HEK293 (cell line): ENCODE results near the gene VEPH1.

Experiments
- ATF2 ChIP-seq: fragments of 450-650 bp; formaldehyde crosslinking; IDR thresholded peaks from 2 replicates; pipeline ENCODE4 v1.5.1; 2016; ENCODE audit warnings: missing biosample characterization, missing genetic modification characterization, low read depth
- REST ChIP-seq: fragments of 450-650 bp; formaldehyde crosslinking; IDR thresholded peaks from 2 replicates; pipeline ENCODE4 v1.5.1; 2016; ENCODE audit warnings: missing biosample characterization, missing genetic modification characterization
- TCF7L2 ChIP-seq: IDR thresholded peaks from 2 replicates; pipeline ENCODE4 v1.6.1; 2011; ENCODE audit warnings: low read depth, mild to moderate bottlenecking, inconsistent platforms, low read length, moderate library complexity, borderline replicate concordance
- YY1 ChIP-seq: fragments of 450-650 bp; formaldehyde crosslinking; IDR thresholded peaks from 2 replicates; pipeline ENCODE4 v1.5.1; 2018; ENCODE audit warnings: missing biosample characterization, missing genetic modification characterization
- ZFP41 ChIP-seq: fragments of 450-650 bp; formaldehyde crosslinking; IDR thresholded peaks from 2 replicates; pipeline ENCODE4 v1.5.1; 2016; ENCODE audit warnings: missing biosample characterization, missing genetic modification characterization, borderline replicate concordance
- ZNF114 ChIP-seq: fragments of 450-650 bp; formaldehyde crosslinking; IDR thresholded peaks from 2 replicates; pipeline ENCODE4 v1.5.0; 2017; ENCODE audit warnings: missing biosample characterization, missing genetic modification characterization
- ZNF140 ChIP-seq: fragments of 450-650 bp; formaldehyde crosslinking; IDR thresholded peaks from 2 replicates; pipeline ENCODE4 v1.5.1; 2016; ENCODE audit warnings: missing biosample characterization, missing genetic modification characterization
- ZNF23 ChIP-seq: fragments of 450-650 bp; formaldehyde crosslinking; IDR thresholded peaks from 2 replicates; pipeline ENCODE4 v1.5.1; 2016; ENCODE audit warnings: missing biosample characterization, missing genetic modification characterization, borderline replicate concordance
- ZNF26 ChIP-seq: fragments of 450-650 bp; formaldehyde crosslinking; IDR thresholded peaks from 2 replicates; pipeline ENCODE4 v1.5.1; 2016; ENCODE audit warnings: missing biosample characterization, missing genetic modification characterization
- ZNF692 ChIP-seq: fragments of 450-650 bp; formaldehyde crosslinking; IDR thresholded peaks from 2 replicates; pipeline ENCODE4 v1.5.1; 2016; ENCODE audit warnings: missing biosample characterization, missing genetic modification characterization
- TF ChIP-seq, protein P1 (sequence below): fragments of 450-650 bp; formaldehyde crosslinking; IDR thresholded peaks from 2 replicates; pipeline ENCODE4 v1.5.1; 2016; ENCODE audit warnings: missing biosample characterization, missing genetic modification characterization

DNA sequence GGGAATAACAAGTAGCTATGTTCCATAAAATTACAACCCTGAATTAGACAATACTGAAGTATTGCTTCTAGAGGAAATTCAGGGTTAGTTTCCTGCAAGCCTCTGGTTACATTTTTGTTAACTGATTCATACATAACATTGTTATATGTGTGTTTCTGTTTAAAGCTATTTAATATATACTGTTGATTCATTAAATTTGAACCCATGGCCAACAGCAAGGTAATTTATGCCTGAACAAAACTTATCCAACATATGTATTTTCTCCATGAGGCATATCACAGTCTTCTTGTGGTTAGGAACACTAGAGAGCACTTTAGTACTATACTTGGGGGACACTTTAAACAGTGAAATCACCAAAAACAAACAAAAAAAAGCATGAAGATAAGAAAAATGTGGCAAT lies 114.2 kb downstream of the VEPH1 start:
- no peak for TF ChIP-seq ZFP41 (tag by site-specific recombination)
- no peak for TF ChIP-seq REST
- TF ChIP-seq, protein P1, sequence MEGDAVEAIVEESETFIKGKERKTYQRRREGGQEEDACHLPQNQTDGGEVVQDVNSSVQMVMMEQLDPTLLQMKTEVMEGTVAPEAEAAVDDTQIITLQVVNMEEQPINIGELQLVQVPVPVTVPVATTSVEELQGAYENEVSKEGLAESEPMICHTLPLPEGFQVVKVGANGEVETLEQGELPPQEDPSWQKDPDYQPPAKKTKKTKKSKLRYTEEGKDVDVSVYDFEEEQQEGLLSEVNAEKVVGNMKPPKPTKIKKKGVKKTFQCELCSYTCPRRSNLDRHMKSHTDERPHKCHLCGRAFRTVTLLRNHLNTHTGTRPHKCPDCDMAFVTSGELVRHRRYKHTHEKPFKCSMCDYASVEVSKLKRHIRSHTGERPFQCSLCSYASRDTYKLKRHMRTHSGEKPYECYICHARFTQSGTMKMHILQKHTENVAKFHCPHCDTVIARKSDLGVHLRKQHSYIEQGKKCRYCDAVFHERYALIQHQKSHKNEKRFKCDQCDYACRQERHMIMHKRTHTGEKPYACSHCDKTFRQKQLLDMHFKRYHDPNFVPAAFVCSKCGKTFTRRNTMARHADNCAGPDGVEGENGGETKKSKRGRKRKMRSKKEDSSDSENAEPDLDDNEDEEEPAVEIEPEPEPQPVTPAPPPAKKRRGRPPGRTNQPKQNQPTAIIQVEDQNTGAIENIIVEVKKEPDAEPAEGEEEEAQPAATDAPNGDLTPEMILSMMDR = no peak
- no peak for TF ChIP-seq ZNF140 (tag by site-specific recombination)
- TF ChIP-seq ZNF692 (tag by site-specific recombination) = no peak
- TF ChIP-seq ATF2 (tag by site-specific recombination) = no peak
- no peak for TF ChIP-seq ZNF114 (tag by site-specific recombination)
- TF ChIP-seq ZNF26 (tag by site-specific recombination) = no peak
- no peak for TF ChIP-seq TCF7L2
- TF ChIP-seq YY1 (tag by site-specific recombination) = no peak
- TF ChIP-seq ZNF23 (tag by site-specific recombination) = no peak
